GM20431 (cell line): ENCODE measurements around the gene ONECUT3.
"Not testable (repeated sequence)": the region's sequence is repeated elsewhere in the genome, so short reads cannot be mapped to it uniquely, and the experiment has no call there.

Source experiments
- in situ Hi-C: fragments of 300-500 bp; cut with MseI, MboI; formaldehyde crosslinking; loops from one replicate; pipeline ENCODE4 v1.15.0; 2020; ENCODE audit warnings: low sequenced_read_pairs; ENCODE audit not compliant: unreplicated experiment

ONECUT3 gene

DNA sequence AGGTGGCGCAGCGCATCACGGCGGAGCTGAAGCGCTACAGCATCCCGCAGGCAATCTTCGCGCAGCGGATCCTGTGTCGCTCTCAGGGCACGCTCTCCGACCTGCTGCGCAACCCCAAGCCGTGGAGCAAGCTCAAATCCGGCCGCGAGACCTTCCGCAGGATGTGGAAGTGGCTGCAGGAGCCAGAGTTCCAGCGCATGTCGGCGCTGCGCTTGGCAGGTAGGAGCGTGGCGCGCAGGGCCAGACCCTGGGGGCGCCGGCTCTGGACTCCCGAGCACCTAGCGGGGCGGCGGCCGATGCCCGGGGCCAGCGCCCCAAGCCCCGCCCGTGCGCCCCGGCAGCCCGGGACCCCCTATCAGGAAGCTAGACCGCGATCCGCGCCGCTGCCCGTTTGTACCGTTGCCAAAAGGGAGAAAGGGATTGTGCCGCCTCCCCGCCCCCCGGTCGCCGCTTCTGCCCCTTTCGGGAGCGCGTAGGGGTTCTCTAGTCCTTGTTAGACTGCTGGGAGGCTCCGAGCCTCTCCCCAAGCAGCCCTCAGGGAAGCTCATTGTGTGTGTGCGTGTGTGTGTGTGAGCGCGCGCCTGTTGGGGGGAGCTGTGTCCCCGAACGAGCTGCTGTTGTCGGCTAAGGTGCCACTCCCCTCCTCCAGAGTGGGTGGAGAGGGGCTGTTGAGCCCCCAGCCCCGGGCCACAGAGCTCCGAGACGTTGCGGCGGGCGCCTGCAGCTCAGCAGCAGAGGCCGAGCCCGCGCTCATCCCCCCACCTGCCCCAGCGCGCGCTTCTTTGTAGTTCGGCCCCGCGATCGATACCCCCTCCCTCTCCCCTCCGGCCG is 1.5 kb downstream of the ONECUT3 start:
- in situ Hi-C loops: no loop called here

GRCh38 chr19:1755467-1756171 is 2.3 kb downstream of the ONECUT3 start:
- in situ Hi-C loops: no loop called here

- in situ Hi-C loops: no loop called here
Observed at GRCh38 chr19:1756264-1756663, 3.0 kb downstream of the ONECUT3 start.

GRCh38 chr19:1756705-1757465 is 3.6 kb downstream of the ONECUT3 start:
- in situ Hi-C loops: no loop called here

DNA sequence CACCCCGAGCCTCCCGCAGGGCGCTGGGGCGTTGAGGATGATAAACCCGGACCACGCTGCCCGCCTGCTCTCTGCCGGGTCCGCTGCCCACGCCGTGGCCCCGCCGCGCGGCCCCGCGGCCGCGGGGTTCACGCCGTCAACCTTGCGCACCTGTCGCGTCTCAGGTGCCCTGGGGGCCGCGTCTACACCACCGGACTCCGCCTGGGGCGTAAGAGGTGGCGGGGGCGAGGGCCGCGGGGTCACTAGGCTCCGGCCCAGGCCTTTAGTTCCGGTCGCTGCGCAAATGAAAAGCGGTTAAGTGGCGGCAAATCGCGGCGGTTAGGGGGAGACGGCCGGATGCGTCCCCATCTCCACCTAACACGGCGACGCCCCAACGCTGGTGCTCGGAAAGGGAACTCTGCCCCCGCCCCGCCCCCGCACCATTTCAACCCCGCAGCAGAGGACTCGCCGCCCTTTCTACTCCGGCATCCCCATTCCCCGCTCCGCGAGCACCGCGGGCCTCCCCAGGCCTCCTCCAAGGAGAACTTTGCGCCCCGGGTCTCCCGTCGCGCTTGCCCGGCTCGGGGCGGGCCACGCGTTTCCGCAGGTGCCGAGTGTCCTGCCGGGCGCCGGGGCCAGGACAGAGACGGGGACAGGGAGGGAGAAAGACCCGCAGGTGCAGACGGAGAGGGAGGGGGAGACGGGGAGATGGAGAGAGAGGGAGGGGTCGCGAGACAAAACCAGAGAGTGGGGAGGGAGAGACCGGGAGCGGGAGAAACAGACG is 4.3 kb downstream of the ONECUT3 start:
- in situ Hi-C loops: no loop called here

DNA sequence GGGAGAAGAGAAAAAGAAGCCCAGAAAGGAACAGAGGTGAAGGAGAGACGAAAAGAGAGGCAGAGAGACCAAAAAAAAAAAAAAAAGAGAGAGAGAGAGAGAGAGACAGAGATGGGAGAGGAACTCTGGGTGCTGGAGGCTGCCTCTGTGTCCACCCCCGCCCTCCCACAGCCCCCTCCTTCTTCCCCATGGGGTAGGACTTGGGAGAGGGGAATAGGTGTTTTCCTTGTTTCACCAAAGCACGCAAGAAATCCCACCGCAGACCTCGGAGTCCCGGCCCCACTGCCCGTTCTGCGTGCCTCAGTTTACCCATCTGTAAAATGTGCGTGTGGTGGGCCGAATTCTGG is 4.9 kb downstream of the ONECUT3 start:
- in situ Hi-C loops: no loop called here

DNA sequence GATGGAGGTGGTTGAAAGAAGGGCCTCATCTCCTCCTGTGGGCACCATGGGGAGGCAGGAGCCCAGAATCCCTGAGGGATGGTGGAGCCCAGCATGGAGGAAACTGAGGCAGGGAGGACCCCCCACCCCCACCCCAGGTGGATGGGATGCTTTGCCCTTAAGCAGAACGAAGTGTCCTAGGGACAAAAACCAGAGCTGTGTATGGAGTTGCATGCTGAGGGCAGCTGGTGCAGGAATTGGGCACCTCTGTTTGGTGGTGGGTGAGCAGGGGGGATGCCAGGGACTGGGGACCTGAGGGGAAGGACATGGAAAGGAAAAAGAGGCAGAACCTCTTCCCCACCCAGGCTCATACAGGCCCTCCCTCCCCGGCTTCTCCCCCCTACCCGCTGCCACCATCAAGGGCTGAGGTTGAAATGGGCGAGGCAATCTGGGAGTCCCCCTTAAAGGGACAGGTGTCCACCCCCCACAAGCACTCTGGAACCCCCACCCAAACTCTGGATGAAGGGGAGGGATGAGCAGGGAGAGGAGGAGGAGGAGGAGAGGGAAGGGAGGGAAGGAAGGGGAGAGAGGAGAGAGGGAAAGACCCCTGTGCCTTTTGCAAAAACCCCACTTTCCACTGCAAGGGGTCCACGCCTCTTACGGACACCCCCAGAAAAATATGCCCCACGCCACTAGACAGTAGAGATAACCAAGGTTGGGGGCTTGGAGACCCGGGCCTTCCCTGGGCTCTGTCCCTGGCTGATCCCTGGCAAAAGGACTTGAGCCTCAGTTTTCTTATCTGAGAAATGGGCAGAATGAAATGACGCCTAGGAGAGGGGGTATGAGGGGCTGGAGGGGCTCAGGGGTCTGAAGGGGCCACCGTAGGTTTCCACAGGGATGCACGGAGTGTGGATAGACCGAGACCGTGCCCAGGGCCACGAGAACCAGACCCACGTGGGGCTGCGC is 5.9 kb downstream of the ONECUT3 start:
- in situ Hi-C loops: no loop called here

- in situ Hi-C loops: no loop called here
Observed at GRCh38 chr19:1760020-1760419, 6.7 kb downstream of the ONECUT3 start.

DNA sequence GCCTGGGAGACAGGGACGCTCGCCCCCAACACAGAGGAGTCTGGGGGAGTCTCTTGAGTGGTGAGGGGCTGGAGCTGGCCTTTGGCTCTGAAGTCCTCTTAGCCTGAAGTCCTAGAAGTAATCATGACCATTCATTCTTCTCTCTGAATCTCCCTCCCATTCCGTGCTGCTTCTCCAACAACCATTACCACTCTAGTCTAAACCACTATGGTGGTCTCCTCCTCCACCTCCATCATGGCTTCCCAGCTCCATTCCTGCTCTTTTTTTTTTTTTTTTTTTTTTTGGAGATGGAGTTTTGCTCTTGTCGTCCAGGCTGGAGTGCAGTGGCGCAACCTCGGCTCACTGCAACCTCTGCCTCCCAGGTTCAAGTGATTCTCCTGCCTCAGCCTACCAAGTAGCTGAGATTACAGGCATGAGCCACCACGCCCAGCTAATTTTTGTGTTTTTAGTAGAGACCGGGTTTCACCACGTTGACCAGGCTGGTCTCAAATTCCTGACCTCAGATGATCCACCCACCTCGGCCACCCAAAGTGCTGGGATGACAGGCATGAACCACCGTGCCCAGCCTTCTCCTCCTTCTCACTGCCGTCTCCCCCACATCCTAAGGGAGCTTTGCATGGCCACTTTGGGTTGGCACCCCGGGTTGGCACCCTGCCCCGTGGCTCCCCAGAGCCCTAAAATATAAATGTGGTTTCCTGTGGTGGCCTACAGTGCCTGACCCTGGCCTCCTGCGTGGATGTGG is 7.7 kb downstream of the ONECUT3 start:
- in situ Hi-C loops: not testable (repeated sequence)

DNA sequence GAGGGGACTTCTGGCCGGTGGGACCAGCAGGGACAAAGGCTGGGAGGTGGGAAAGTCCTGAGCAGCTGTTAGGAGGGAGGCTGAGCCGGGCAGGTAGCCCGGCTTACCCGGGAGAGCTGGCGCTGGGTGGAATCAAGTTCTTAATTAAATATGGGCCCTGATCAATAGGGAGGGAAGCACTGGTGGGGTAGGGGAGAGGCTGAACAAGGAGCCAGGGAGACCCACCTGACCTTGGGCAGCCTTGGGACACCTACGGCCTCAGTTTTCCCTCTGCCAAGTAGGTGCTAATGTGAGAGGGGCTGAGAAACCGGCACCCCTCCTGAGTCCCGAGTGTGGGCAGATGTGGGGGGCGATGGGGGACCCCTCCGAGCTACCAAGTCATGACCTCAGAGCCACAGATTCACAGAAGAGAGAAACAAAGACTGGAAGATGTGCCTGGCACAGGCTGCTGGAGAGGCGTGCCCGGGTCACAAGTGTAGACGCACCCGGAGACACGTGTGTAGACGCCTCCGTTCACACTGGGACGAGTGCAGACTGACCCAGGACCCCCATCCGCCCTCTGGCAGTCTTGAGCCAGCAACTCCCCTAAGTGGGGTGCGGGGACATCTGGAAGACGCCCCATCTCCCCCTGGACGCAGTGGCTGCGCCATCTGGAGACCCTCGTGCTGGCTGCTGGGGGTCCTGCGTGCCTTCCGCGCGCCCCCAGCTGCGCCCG is 8.4 kb downstream of the ONECUT3 start:
- in situ Hi-C loops: no loop called here

DNA sequence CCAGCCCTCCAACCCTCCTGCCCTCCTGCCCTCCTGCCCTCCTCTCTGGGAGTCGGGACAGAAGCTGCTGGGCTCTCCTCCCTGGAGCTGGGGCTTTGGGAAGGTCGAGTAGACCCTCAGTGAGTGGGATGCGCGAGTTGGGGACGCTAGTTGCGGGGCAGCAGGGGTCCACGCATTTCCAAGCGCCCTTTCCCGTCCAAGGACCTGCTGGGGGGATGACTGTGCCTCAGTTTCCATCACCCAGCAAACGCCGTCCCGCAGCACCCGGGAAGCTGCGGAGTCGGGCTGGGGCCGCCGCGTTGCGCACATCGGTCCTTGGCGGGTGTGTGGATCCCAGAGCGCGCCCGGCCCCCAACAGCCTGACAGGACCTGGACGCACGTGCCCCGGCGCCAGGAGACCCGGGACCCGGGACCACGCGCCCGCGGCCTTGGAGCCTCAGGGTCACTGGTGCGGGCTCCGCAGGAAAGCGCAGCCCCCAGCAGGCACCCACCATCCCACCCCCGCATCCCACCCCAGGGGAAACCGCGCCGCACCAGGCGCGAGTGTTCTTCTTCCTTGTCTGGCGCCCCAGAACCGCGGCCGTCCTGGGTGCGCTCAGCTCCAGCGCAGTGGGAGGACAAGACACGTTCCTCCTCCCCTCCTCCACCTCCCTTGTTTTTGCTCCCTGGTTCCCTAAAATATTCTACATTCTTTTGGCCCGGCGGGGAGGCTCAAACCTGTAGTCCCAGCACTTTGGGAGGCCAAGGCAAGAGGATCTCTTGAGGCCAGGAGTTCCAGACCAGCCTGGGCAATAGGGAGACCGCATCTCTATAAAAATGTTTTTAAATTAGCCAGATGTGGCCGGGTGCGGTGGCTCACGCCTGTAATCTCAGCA is 9.2 kb downstream of the ONECUT3 start:
- in situ Hi-C loops: no loop called here

GRCh38 chr19:1763648-1764639 is 10.6 kb downstream of the ONECUT3 start:
- in situ Hi-C loops: no loop called here

- in situ Hi-C loops: no loop called here
Observed at GRCh38 chr19:1764729-1765128, 11.4 kb downstream of the ONECUT3 start.

GRCh38 chr19:1765232-1765903 is 12.1 kb downstream of the ONECUT3 start:
- in situ Hi-C loops: no loop called here
